HG03060 (cell line): ENCODE results near the gene LENG8.
"Not testable (repeated sequence)": the region's sequence is repeated elsewhere in the genome, so short reads cannot be mapped to it uniquely, and the experiment has no call there.

ENCODE experiments used
- ATAC-seq: cut with Tn5 transposase; IDR thresholded peaks from one replicate; pipeline ENCODE4 v1.9.1; 2021; ENCODE audit warnings: low read depth, moderate number of reproducible peaks; ENCODE audit not compliant: unreplicated experiment

Gene LENG8

GRCh38 chr19:54459282-54460229, 10.6 kb downstream of the LENG8 start:
- ATAC-seq, result no peak

- no peak for ATAC-seq
Measured at GRCh38 chr19:54460230-54461005, 11.4 kb downstream of the LENG8 start.

- ATAC-seq, result no peak
Measured at GRCh38 chr19:54461210-54461609, 12.2 kb downstream of the LENG8 start.

GRCh38 chr19:54461613-54462012, 12.6 kb downstream of the LENG8 start:
- ATAC-seq, result no peak

GRCh38 chr19:54462047-54462654, 13.2 kb downstream of the LENG8 start:
- ATAC-seq, result no peak

GRCh38 chr19:54462655-54463530, 13.9 kb downstream of the LENG8 start:
- ATAC-seq, result peak; percentile 5

- ATAC-seq, result peak; percentile 39
Measured at GRCh38 chr19:54463531-54464043, 14.6 kb downstream of the LENG8 start, which contains the start of gene LENG9. Gene LENG9 (minus strand): TSS chr19:54463778. CDS start chr19:54463526, 252 bp downstream.

- peak; percentile 51 for ATAC-seq
Measured at GRCh38 chr19:54464044-54464629, 15.1 kb downstream of the LENG8 start.

- peak; percentile 12 for ATAC-seq
Measured at GRCh38 chr19:54464630-54465425, 15.8 kb downstream of the LENG8 start.

GRCh38 chr19:54465426-54466109, 16.6 kb downstream of the LENG8 start:
- ATAC-seq, result no peak

- not testable (repeated sequence) for ATAC-seq
Measured at GRCh38 chr19:54466110-54466480, 17.1 kb downstream of the LENG8 start.

GRCh38 chr19:54469496-54469934, 20.5 kb downstream of the LENG8 start:
- no peak for ATAC-seq

GRCh38 chr19:54470276-54470887, 21.4 kb downstream of the LENG8 start:
- no peak for ATAC-seq

GRCh38 chr19:54470991-54471782, 22.2 kb downstream of the LENG8 start:
- ATAC-seq, result no peak

GRCh38 chr19:54473071-54473891, 24.3 kb downstream of the LENG8 start, which contains the start of gene CDC42EP5:
Gene CDC42EP5 (minus strand): TSS chr19:54473296. CDS start chr19:54465547, 7,749 bp downstream.
- no peak for ATAC-seq

- ATAC-seq, result no peak
Measured at GRCh38 chr19:54473892-54474372, 24.9 kb downstream of the LENG8 start.
